HG03066 (cell line): ENCODE data around the gene OR10H5.
"Not testable (repeated sequence)": the region's sequence is repeated elsewhere in the genome, so short reads cannot be mapped to it uniquely, and the experiment has no call there.

Source experiments
- ATAC-seq: cut with Tn5 transposase; IDR thresholded peaks from one replicate; pipeline ENCODE4 v1.9.1; 2021; ENCODE audit warnings: low read depth; ENCODE audit not compliant: unreplicated experiment

OR10H5 gene

GRCh38 chr19:15810335-15810734 is 22.9 kb downstream of the OR10H5 start:
- ATAC-seq, result no peak

GRCh38 chr19:15811476-15811875 is 24.0 kb downstream of the OR10H5 start:
- ATAC-seq, result no peak

- ATAC-seq, result no peak
These were observed 24.7 kb downstream of the OR10H5 start for GRCh38 chr19:15812060-15812722.

DNA sequence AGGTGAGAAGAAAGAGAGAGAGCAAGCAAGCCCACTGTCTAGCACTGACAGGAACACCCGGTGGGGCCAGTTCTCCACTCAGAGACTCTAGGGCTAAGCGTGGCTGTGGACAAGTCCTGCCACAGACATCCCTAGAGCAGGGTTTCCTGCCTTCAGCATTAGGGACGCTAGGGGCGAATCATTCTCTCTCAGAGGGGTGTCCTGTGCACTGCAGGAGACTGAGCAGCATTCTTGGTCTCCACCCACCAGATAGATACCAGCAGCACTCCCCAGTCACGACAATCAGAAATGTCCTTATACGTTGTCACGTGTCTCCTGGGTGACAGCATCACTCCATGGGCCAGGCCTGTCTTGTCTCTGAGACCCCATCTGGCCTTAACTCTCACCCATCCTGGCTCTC is 26.5 kb downstream of the OR10H5 start:
- ATAC-seq, result no peak

DNA sequence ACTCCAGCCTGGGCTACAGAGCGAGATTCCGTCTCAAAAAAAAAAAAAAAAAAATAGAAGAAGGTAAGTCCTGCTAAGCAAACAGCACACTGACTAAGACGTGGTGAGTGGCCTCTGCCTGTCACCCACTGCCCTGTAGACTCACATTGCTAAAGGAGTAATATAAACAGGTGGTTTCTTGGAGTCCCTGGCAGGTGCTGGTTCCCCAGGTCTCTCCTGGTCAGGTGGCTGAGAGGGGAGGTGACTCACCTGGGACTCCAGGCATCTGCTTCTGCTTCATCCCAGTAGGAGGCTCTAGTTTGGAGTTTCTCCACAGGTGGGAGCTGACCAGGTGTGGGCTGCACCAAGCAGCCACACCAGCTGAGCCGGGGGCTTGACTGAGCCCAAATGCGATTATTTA is 27.8 kb downstream of the OR10H5 start, which contains the start of gene OR10H1:
Gene OR10H1 (minus strand): TSS at position 359 of the 400 bp plus-strand sequence. CDS start 7,627 bp downstream, outside the sequence.
- ATAC-seq, result no peak

DNA sequence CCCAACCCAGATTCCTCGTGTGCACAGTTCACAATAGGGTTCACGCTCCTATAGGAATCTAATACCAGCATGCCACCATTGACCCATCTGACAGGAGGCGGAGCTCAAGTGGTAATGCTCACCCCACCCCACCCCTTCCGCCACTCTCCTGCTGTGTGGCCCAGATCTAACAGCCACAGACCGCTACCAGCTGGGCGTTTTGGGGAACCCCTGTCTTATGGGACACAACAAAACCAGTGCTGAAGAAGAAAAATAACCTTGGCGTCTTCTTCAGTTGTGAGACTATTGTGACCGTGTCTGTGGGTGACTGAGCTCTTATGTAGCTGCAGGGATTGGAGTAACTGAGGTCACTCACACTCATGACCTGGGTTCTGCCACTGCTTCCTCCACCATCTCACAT is 33.2 kb downstream of the OR10H5 start:
- ATAC-seq, result no peak

GRCh38 chr19:15825753-15826152 is 38.3 kb downstream of the OR10H5 start:
- no peak for ATAC-seq

DNA sequence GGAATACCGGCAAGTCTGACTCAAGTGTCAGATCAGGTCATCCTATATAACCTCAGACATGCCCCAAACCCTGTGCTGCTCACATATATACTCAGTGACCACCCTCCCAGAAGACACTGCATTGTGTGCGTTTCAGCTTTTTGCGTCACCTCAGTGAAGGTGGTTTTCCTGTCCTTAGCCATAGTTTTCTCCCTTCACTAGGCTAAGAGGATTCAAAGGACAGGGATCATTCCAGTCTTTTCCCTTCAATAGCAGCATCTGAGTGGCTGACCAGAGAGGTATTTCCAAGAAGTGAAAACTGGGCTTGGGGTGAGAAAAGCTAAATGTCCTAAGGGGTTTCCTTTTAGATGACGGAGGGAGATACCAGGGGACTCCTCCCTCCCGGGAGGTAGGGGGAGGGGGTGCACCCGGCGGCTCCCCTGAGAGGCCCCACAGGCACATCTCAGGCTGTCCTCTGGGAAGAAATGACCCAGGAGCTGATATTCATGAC is 40.7 kb downstream of the OR10H5 start:
- ATAC-seq, result no peak

GRCh38 chr19:15828611-15829305 is 41.3 kb downstream of the OR10H5 start:
- not testable (repeated sequence) for ATAC-seq

DNA sequence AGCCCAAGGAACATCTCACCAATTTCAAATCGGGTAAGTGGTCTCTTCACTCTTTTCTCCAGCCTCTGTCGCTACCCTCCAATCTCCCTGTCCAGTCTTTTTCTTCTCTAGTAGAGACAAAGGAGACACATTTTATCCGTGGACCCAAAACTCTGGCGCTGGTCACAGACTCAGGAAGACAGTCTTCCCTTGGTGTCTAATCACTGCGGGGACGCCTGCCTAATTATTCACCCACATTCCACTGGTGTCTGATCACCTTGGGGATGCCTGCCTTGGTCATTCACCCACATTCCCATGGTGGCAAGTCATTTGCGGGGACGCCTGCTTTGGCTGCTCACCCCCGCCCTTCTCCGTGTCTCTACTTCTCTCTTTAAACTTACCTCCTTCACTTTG is 41.8 kb downstream of the OR10H5 start:
- ATAC-seq, result no peak

DNA sequence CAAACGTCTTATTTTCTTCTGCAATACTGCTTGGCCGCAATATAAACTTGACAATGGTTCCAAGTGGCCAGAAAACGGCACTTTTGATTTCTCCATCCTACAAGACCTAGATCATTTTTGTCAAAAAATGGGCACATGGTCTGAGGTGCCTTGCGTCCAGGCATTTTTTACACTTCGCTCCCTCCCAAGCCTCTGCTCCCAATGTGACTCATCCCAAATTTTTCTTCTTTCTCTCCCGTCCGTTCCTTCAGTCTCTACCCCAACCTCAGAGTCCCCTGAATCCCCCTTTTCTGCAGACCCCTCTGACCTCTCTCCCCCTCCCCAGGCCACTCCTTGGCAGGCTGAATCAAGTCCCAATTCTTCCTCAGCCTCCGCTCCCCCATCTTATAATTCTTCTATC is 42.3 kb downstream of the OR10H5 start:
- no peak for ATAC-seq

DNA sequence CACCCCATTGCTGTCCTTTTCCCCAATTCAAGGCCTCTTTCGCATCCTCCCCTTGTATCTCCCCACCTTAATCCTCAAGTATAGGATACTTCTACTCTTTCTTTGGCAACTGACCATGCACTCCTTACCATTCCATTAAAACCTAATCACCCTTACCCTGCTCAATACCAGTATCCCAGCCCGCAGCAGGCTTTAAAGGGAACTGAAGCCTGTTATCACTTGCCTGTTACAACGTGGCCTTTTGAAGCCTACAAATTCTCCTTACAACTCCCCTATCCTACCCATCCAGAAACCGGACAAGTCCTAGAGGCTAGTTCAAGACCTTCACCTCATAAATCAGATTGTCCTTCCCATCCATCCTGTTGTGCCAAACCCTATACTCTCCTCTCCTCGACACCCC is 44.2 kb downstream of the OR10H5 start:
- no peak for ATAC-seq

GRCh38 chr19:15834232-15834631 is 46.8 kb downstream of the OR10H5 start:
- ATAC-seq, result not testable (repeated sequence)

GRCh38 chr19:15835565-15836329 is 48.3 kb downstream of the OR10H5 start:
- not testable (repeated sequence) for ATAC-seq

GRCh38 chr19:15836330-15837220 is 49.1 kb downstream of the OR10H5 start:
- peak; percentile 93 for ATAC-seq

- ATAC-seq, result no peak
These were observed 49.8 kb downstream of the OR10H5 start for GRCh38 chr19:15837221-15837731.

- no peak for ATAC-seq
These were observed 50.9 kb downstream of the OR10H5 start for GRCh38 chr19:15838351-15838750.

DNA sequence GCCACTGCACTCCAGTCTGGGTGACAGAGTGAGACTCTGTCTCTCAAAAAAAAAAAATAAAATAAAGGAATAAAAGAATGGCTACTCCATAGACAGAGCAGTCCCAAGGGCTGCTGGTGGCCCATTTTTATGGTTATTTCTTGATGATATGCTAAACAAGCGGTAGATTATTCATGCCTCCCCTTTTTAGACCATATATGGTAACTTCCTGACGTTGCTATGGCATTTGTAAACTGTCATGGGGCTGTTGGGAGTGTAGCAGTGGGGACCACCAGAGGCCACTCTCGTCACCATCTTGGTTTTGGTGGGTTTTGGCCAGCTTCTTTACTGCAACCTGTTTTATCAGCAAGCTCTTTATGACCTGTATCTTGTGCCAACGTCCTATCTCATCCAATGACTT is 52.4 kb downstream of the OR10H5 start:
- not testable (repeated sequence) for ATAC-seq

DNA sequence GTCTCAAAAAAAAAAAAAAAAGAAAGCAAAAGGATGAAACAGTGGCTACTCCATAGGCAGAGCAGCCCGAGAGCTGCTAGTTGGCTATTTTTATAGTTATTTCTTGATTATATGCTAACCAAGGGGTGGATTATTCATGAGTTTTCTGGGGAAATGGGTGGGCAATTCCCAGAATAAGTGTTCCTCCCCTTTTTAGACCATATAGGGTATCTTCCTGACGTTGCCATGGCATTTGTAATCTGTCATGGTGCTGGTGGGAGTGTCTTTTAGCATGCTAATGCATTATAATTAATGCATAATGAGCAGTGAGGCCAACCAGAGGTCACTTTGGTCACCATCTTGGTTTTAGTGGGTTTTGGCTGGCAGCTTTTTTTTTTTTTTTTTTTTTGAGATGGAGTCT is 53.4 kb downstream of the OR10H5 start:
- ATAC-seq, result no peak
